ENCODE data around the gene PLEK.
A peak's percentile ranks its signal among the peaks of the same experiment; 100 is the strongest.

DNA sequence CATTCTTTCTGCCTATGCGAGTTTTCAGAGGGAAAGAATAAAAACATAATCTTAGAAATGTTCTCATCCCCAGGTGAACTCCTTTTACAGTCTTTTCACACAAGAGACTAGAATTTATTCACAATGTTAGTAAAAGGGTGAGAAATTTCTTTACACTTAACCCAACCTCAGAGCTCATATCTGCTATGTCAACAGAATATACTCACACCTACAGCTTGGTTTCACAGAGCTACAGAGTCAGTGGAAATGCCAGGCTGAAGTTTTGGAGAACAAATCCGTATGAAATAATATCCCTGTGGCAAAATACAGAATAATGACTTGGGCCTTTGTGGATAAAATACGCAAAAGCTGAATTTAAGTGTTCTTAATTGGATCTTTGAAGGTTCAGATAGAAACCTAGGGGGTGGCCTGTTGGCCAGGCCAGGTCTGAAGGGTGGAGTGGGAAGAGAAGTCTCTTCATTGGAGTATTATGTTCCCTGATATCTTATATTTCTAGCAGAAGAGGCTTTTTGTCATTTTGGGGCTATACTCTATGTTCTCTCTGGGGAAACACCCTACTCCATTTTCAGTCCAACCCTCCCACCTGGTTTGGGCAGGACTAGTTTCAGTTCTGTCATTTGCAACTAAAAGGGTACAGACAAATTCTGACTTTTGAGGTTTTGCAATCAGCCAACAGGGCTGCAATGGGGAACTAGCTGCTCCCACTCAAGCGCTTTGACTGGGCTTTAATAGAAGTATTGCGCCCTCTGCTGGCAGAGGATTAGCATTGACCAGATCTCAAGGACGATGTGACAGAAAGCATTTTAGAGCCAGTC lies 76.3 kb downstream of the PLEK start:
- TF ChIP-seq, protein P1, sequence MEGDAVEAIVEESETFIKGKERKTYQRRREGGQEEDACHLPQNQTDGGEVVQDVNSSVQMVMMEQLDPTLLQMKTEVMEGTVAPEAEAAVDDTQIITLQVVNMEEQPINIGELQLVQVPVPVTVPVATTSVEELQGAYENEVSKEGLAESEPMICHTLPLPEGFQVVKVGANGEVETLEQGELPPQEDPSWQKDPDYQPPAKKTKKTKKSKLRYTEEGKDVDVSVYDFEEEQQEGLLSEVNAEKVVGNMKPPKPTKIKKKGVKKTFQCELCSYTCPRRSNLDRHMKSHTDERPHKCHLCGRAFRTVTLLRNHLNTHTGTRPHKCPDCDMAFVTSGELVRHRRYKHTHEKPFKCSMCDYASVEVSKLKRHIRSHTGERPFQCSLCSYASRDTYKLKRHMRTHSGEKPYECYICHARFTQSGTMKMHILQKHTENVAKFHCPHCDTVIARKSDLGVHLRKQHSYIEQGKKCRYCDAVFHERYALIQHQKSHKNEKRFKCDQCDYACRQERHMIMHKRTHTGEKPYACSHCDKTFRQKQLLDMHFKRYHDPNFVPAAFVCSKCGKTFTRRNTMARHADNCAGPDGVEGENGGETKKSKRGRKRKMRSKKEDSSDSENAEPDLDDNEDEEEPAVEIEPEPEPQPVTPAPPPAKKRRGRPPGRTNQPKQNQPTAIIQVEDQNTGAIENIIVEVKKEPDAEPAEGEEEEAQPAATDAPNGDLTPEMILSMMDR (IDR thresholded peaks at IDR 0.05; ENCODE audit: poor library complexity) = peak; percentile 92
- no peak for TF ChIP-seq EZH2phosphoT487 (IDR thresholded peaks at IDR 0.05; ENCODE audit: low read depth, severe bottlenecking, unreplicated experiment)

Measured in hepatocyte (in vitro differentiated cells).